A673 (cell line): ENCODE results near the gene CFAP57. TPM values are rescaled to one million over a fixed set of nuclear protein-coding genes. Genes with fewer than 3 reads are reported as not detected.
A peak's percentile ranks its signal among the peaks of the same experiment; 100 is the strongest.

Source experiments
- BruUV-seq: library from RNA; stranded (reverse); fragments of 400-500 nt; replicated peaks from 2 replicates; lab custom pipeline; 2021; lab: Mats Ljungman, UMichigan
- CTCF ChIA-PET: fragments of 300-600 bp; sonication (Branson Sonifier 250); formaldehyde crosslinking; loops from one replicate; lab custom pipeline; 2022; ENCODE audit warnings: antibody characterized with exemption; lab: Charles Lee
- POLR2A ChIA-PET: fragments of 300-600 bp; sonication (Branson Sonifier 250); formaldehyde crosslinking; loops from one replicate; lab custom pipeline; 2022; ENCODE audit warnings: antibody characterized with exemption; ENCODE audit not compliant: low non-redundant PET; lab: Charles Lee
- DNase-seq: peaks from one replicate; pipeline ENCODE4 v3.0.0-alpha.2; 2015; ENCODE audit warnings: low spot score
- H3K27ac ChIP-seq: fragments of 200-600 bp; sonication (generic); 2 replicates; pipeline ENCODE4 v1.5.1; 2016; ENCODE audit warnings: mixed run types, low read depth, mild to moderate bottlenecking, mixed read lengths, antibody characterized with exemption, low read length; ENCODE audit not compliant: poor library complexity, severe bottlenecking
- H3K27me3 ChIP-seq: fragments of 200-600 bp; sonication (generic); replicated peaks from 2 replicates; pipeline ENCODE4 v1.6.1; 2017; ENCODE audit warnings: mixed run types, low read depth, mild to moderate bottlenecking, mixed read lengths, antibody characterized with exemption, low read length; ENCODE audit not compliant: insufficient read depth, poor library complexity
- H3K36me3 ChIP-seq: fragments of 200-600 bp; sonication (generic); 2 replicates; pipeline ENCODE4 v1.6.1; 2016; ENCODE audit warnings: mixed run types, mild to moderate bottlenecking, mixed read lengths, antibody characterized with exemption, low read length; ENCODE audit not compliant: insufficient read depth, poor library complexity, severe bottlenecking
- H3K4me1 ChIP-seq: fragments of 200-600 bp; sonication (generic); 2 replicates; pipeline ENCODE4 v1.6.1; 2017; ENCODE audit warnings: mixed run types, mild to moderate bottlenecking, mixed read lengths, antibody characterized with exemption, low read length; ENCODE audit not compliant: insufficient read depth, poor library complexity, severe bottlenecking
- H3K4me3 ChIP-seq: fragments of 200-600 bp; sonication (generic); 2 replicates; pipeline ENCODE4 v1.5.1; 2016; ENCODE audit warnings: low read depth, mixed run types, mild to moderate bottlenecking, mixed read lengths, low read length; ENCODE audit not compliant: poor library complexity, severe bottlenecking
- H3K9me3 ChIP-seq: fragments of 200-600 bp; sonication (generic); 2 replicates; pipeline ENCODE4 v1.6.1; 2016; ENCODE audit warnings: mixed run types, low read depth, mild to moderate bottlenecking, mixed read lengths, antibody characterized with exemption, low read length; ENCODE audit not compliant: poor library complexity, severe bottlenecking
- EZH2 ChIP-seq: fragments of 200-600 bp; sonication (generic); IDR thresholded peaks from 2 replicates; pipeline ENCODE4 v1.6.1; 2017; ENCODE audit warnings: borderline replicate concordance, low read depth, mild to moderate bottlenecking, mixed read lengths, antibody characterized with exemption, low read length; ENCODE audit not compliant: poor library complexity, severe bottlenecking
- intact Hi-C: fragments of 100-400 bp; cut with micrococcal nuclease; formaldehyde crosslinking; loops from one replicate; pipeline ENCODE4 v1.10.0; 2022; ENCODE audit not compliant: unreplicated experiment
- total RNA-seq: library from RNA; stranded (reverse); gene quantifications from 2 replicates; pipeline ENCODE4 v1.2.3, GENCODE V29; 2021
- TF ChIP-seq, protein P1 (sequence below): fragments of 300-800, 200-600 bp; sonication (generic); conservative IDR thresholded peaks from 2 replicates; pipeline ENCODE4 v1.5.1; 2017; ENCODE audit warnings: low read depth, mild to moderate bottlenecking, antibody characterized with exemption, low read length, moderate library complexity, mixed read lengths

Gene CFAP57
- total RNA-seq, 1 experiment from 2014 or later, result 0.73 TPM

- peaks cover 73% of the 10 kb centered on the region for H3K36me3 ChIP-seq
- intact Hi-C loops, result no loop called here
- DNase-seq, result no peak
- TF ChIP-seq EZH2, result no peak
- TF ChIP-seq, protein P1, sequence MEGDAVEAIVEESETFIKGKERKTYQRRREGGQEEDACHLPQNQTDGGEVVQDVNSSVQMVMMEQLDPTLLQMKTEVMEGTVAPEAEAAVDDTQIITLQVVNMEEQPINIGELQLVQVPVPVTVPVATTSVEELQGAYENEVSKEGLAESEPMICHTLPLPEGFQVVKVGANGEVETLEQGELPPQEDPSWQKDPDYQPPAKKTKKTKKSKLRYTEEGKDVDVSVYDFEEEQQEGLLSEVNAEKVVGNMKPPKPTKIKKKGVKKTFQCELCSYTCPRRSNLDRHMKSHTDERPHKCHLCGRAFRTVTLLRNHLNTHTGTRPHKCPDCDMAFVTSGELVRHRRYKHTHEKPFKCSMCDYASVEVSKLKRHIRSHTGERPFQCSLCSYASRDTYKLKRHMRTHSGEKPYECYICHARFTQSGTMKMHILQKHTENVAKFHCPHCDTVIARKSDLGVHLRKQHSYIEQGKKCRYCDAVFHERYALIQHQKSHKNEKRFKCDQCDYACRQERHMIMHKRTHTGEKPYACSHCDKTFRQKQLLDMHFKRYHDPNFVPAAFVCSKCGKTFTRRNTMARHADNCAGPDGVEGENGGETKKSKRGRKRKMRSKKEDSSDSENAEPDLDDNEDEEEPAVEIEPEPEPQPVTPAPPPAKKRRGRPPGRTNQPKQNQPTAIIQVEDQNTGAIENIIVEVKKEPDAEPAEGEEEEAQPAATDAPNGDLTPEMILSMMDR, result no peak
- no peaks in the 10 kb centered on the region for H3K4me1 ChIP-seq
- H3K27ac ChIP-seq, result no peak overlapping the region
- no peaks in the 10 kb centered on the region for H3K9me3 ChIP-seq
- ChIA-PET POLR2A (no interaction called here), CTCF (no interaction called here)
- no peak overlapping the region for H3K4me3 ChIP-seq
- no TSS peak for BruUV-seq
- no peaks in the 10 kb centered on the region for H3K27me3 ChIP-seq
Observed at GRCh38 chr1:43165765-43166164, 6.4 kb upstream of the CFAP57 start.

GRCh38 chr1:43171312-43171875 is 736 bp upstream of the CFAP57 start:
- no peak for DNase-seq
- peak overlapping the region; percentile 89 for H3K4me3 ChIP-seq
- H3K27me3 ChIP-seq, result no peaks in the 10 kb centered on the region
- intact Hi-C loops, result no loop called here
- CTCF ChIA-PET, result interaction anchor here (1.0 kb wide), 2 partner anchors 56 to 248 kb away, joined by 3 read pairs; no protein-coding TSS in a partner anchor
- POLR2A ChIA-PET, result no interaction called here
- BruUV-seq, result TSS peak; percentile 60
- TF ChIP-seq, protein P1, result no peak
- no peak for TF ChIP-seq EZH2
- H3K9me3 ChIP-seq, result no peaks in the 10 kb centered on the region
- peak overlapping the region; percentile 83 for H3K27ac ChIP-seq
- peaks cover 40% of the 10 kb centered on the region for H3K36me3 ChIP-seq
- peaks cover 8% of the 10 kb centered on the region for H3K4me1 ChIP-seq

DNA sequence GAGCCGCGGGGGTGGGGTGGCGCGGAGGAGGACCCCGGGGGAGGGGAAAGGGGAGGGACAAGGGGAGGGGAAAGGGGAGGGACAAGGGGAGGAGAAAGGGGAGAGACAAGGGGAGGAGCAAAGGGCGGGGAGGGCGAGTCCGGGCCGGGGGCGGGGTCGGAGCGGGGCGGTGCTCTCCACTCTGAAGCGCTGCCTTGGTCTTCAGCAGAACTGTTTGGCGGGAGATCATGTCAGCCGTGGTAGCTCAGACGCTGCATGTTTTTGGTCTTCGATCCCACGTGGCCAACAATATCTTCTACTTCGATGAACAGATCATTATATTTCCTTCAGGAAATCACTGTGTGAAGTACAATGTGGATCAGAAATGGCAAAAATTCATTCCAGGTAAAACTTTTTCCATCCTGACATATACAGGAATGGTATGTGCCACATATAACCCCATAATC is 420 bp downstream of the CFAP57 start:
- Histone ChIP-seq H3K36me3 (peaks cover 28% of the 10 kb centered on the region), H3K9me3 (no peaks in the 10 kb centered on the region), H3K27me3 (no peaks in the 10 kb centered on the region), H3K4me3 (peak overlapping the region; percentile 89), H3K4me1 (peaks cover 8% of the 10 kb centered on the region), H3K27ac (peak overlapping the region; percentile 83)
- CTCF ChIA-PET, result interaction anchor here (1.0 kb wide), 2 partner anchors 54 to 249 kb away, joined by 3 read pairs; no protein-coding TSS in a partner anchor
- no peak for TF ChIP-seq EZH2
- TF ChIP-seq, protein P1, result no peak
- POLR2A ChIA-PET, result no interaction called here
- no TSS peak for BruUV-seq
- peak; percentile 92 for DNase-seq
- intact Hi-C loops, result no loop called here
